Colonic mucosa (tissue), 4 donors: ENCODE data around the gene MSLN. TPM values are rescaled to one million over a fixed set of nuclear protein-coding genes. Genes with fewer than 3 reads are reported as not detected.

Source experiments
- DNase-seq: peaks from one replicate; pipeline ENCODE4 v3.0.0-alpha.2; 2020
- H3K27ac ChIP-seq: fragments of 200-600 bp; one replicate; pipeline ENCODE4 v1.8.0; 2021
- H3K27me3 ChIP-seq: fragments of 200-600 bp; one replicate; pipeline ENCODE4 v1.8.0; 2021
- H3K36me3 ChIP-seq: fragments of 200-600 bp; one replicate; pipeline ENCODE4 v1.8.0; 2021
- H3K4me1 ChIP-seq: fragments of 200-600 bp; one replicate; pipeline ENCODE4 v1.8.0; 2021; ENCODE audit warnings: mild to moderate bottlenecking
- H3K4me3 ChIP-seq: fragments of 200-600 bp; one replicate; pipeline ENCODE4 v1.8.0; 2021
- H3K9ac ChIP-seq, 2 donors: one replicate each; pipeline ENCODE4 v1.7.0; 2013; ENCODE audit warnings: control low read depth in 2 of 2, low read depth in 2 of 2, low read length in 2 of 2
- H3K9me3 ChIP-seq: fragments of 200-600 bp; one replicate; pipeline ENCODE4 v1.8.0; 2021
- CTCF ChIP-seq: fragments of 200-600 bp; IDR thresholded peaks from one replicate; pipeline ENCODE4 v1.8.0; 2022; ENCODE audit warnings: antibody characterized with exemption, mild to moderate bottlenecking
- intact Hi-C: fragments of 100-400 bp; cut with DNase I; formaldehyde crosslinking; loops from one replicate; pipeline ENCODE4 v1.14.1; 2022
- total RNA-seq, 2 donors: library from RNA; stranded (reverse); fragmentation: NEBNext Ultra II Directional in 1 of 2; extraction: Animal tissue kit (Norgen Biotek cat#: 25700) in 1 of 2; gene quantifications; one replicate each; pipeline ENCODE4 v1.2.1, GENCODE V29; 2021
- donor health status: healthy.
- donor health status: DM: no; HTN: no; CAD: no.
- donor health status: DM: no; HTN: no; CAD: no.

MSLN gene
- total RNA-seq, 2 donors from 2014 or later: 1.4 to 1.8 TPM

GRCh38 chr16:764848-765487 lies 4.4 kb downstream of the MSLN start:
- intact Hi-C loops: no loop called here
- Histone ChIP-seq H3K36me3 (no peaks in the 10 kb centered on the region), H3K4me1 (no peaks in the 10 kb centered on the region), H3K4me3 (no peak overlapping the region), H3K27me3 (peaks cover 4% of the 10 kb centered on the region), H3K9ac (no peak overlapping the region), H3K9me3 (no peaks in the 10 kb centered on the region), H3K27ac (no peak overlapping the region)
- TF ChIP-seq CTCF: no peak
- DNase-seq: no peak

GRCh38 chr16:765488-765865 lies 4.9 kb downstream of the MSLN start:
- no peak for DNase-seq
- H3K36me3 ChIP-seq: no peaks in the 10 kb centered on the region
- intact Hi-C loops: no loop called here
- H3K9ac ChIP-seq: no peak overlapping the region
- TF ChIP-seq CTCF: no peak
- no peak overlapping the region for H3K4me3 ChIP-seq
- H3K27me3 ChIP-seq: peaks cover 4% of the 10 kb centered on the region
- H3K27ac ChIP-seq: no peak overlapping the region
- no peaks in the 10 kb centered on the region for H3K9me3 ChIP-seq
- H3K4me1 ChIP-seq: no peaks in the 10 kb centered on the region

- Histone ChIP-seq H3K27me3 (peaks cover 3% of the 10 kb centered on the region), H3K9me3 (no peaks in the 10 kb centered on the region), H3K27ac (no peak overlapping the region), H3K36me3 (no peaks in the 10 kb centered on the region), H3K4me3 (no peak overlapping the region), H3K4me1 (no peaks in the 10 kb centered on the region), H3K9ac (no peak overlapping the region)
- intact Hi-C loops: no loop called here
- no peak for TF ChIP-seq CTCF
- no peak for DNase-seq
Measured at GRCh38 chr16:766008-766819, 5.7 kb downstream of the MSLN start.

GRCh38 chr16:766820-767640 lies 6.5 kb downstream of the MSLN start:
- Histone ChIP-seq H3K4me1 (no peaks in the 10 kb centered on the region), H3K27ac (no peak overlapping the region), H3K27me3 (no peaks in the 10 kb centered on the region), H3K36me3 (no peaks in the 10 kb centered on the region), H3K9ac (no peak overlapping the region), H3K4me3 (no peak overlapping the region), H3K9me3 (no peaks in the 10 kb centered on the region)
- no peak for DNase-seq
- TF ChIP-seq CTCF: no peak
- intact Hi-C loops: no loop called here

- Histone ChIP-seq H3K4me3 (no peak overlapping the region), H3K4me1 (no peaks in the 10 kb centered on the region), H3K9me3 (no peaks in the 10 kb centered on the region), H3K36me3 (no peaks in the 10 kb centered on the region), H3K27me3 (no peaks in the 10 kb centered on the region), H3K27ac (no peak overlapping the region), H3K9ac (no peak overlapping the region)
- no peak for TF ChIP-seq CTCF
- intact Hi-C loops: no loop called here
- no peak for DNase-seq
Measured at GRCh38 chr16:767743-768235, 7.3 kb downstream of the MSLN start.
